HG03280 (cell line): Measurements from ENCODE around the gene RBM4.
"Not testable (repeated sequence)": the region's sequence is repeated elsewhere in the genome, so short reads cannot be mapped to it uniquely, and the experiment has no call there.

Experiments used
- ATAC-seq: cut with Tn5 transposase; IDR thresholded peaks from one replicate; pipeline ENCODE4 v1.9.1; 2021; ENCODE audit warnings: mild to moderate bottlenecking, moderate library complexity; ENCODE audit not compliant: unreplicated experiment

RBM4 gene

DNA sequence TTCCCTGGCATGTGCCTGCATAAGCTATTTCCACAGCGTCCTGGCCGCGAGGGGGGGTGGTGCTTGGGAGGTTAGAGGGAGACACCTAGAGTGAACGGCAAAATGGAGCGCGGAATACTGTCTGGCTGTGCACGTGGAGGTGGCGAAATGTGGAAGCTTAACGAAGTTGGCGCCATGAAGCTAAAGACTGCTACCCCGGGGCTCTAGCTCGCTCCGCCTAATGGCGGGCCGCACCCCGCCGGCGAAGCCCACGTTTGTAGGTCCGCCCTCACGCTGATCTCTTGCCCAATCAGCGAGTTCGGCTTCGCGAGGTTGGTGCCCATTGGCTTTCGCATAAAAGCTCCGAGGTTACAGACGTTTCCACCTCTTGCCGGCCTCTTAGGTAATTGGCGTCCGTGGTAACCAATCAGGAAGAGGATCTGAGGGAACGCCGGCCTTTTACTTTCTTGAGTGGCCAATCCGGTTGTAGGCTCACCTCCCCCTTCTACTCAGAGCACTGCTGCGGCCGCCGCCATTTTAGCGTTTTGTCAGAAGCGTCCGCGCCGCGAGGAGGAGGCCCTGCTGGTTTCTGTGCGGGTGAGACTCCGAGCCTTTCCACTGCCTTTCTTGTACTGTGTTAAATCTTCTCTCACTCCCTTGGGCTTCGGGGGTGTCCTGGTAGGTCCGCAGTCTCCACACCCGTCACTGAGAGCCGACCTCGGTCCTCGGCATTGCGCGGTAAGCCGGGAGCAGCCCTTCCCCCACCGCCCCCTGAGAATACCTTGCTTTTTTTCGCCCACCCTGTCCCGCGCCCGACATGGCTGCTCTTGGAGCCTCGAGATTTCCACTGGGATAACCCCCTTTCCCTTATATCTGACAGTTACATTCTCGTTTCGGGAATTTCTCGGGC lies at the start of gene RBM4:
Gene RBM4, plus strand, starts transcription at position 527 of the 889 bp plus-strand sequence. CDS start 1,009 bp downstream, outside the sequence.
- peak; percentile 94 for ATAC-seq

- not testable (repeated sequence) for ATAC-seq
Measured at GRCh38 chr11:66589315-66589714, 49.2 kb upstream of the RBM4 start.

- ATAC-seq = no peak
Measured at GRCh38 chr11:66589996-66590675, 48.4 kb upstream of the RBM4 start.

DNA sequence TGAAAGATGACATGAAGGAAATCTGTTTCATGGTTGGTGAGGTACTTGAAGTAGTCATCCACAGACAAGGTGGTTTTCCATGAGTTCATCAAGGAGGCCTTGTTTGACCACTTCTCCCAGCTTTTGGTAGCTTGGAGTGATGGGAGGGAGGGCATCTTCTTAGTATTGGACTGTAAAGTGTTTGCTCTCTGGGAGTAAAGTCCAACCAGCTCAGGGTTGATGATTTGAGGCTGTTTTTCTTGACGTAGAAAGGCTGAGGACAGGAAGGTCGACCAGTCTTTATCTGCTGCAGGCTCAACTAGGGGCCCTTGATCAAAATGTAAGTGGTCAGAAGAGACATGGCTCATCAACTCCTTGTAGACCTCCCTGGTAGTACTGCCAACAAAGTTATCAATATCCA lies 47.3 kb upstream of the RBM4 start:
- ATAC-seq = no peak

DNA sequence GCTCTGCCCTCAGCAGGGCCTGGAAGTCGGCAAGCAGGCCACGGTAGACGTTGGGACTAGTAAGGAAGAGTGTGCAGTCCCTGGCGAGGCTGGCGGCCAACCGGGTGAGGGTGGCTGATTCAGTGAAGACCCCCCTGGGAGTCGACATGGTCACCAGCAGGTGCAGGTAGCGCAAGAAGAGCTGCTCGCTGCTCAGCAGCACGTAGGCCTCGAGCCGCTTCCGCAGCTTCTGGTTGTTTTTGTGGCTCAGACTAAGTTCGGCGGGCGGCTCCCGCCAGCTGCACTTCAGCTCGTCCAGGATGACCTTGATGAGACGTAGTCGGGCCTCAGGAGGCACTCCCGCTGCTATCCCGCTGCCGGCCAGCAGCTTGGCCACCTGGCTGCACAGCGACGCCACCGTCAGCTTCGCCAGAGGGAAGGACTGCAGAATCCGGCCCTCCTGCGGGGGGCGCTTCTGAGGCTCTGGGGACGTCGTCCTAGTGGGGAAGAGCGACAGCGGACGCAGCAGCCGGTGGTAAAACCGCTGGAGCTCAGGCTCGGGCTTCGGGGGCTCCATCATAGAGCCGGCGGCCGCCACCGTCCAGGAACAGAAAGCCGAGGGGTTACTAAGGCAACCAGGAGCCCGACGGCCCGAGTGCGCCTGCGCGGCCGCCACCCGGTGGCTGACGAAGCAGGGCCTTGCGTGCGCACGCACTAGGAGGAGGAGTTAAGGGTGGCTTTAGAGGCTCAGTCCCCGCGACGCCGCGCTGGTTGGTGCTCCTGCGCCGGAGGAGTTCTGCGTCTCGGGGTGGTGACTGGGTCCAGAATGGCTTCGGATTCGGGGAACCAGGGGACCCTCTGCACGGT lies 45.8 kb upstream of the RBM4 start, which contains the start of the genes CCDC87 and CCS:
Gene CCDC87, minus strand, starts transcription at position 607 of the 846 bp plus-strand sequence. Its CDS starts 48 bp downstream, at position 559.
Gene CCS, plus strand, starts transcription at position 729 of the 846 bp plus-strand sequence. Its CDS starts 77 bp downstream, at position 806.
- peak; percentile 90 for ATAC-seq

- peak; percentile 24 for ATAC-seq
Measured at GRCh38 chr11:66593303-66593635, 45.2 kb upstream of the RBM4 start.

DNA sequence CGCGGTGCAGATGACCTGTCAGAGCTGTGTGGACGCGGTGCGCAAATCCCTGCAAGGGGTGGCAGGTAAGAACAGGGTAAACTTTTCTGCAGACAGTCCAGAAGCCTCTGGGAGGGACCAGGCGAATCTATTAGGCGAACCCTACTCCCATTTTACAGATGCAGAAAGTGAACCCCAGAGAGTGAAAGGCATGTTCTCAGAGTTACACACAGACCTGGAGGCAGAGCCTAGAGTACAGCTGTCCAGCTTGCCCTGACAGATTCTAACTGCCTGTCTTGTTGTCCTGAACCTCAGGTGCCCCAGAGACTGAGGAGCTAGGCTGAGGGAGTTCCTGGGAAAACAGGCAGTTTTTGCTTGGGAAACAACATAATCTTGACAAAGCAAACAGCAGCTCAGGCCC lies 44.9 kb upstream of the RBM4 start:
- ATAC-seq = no peak

DNA sequence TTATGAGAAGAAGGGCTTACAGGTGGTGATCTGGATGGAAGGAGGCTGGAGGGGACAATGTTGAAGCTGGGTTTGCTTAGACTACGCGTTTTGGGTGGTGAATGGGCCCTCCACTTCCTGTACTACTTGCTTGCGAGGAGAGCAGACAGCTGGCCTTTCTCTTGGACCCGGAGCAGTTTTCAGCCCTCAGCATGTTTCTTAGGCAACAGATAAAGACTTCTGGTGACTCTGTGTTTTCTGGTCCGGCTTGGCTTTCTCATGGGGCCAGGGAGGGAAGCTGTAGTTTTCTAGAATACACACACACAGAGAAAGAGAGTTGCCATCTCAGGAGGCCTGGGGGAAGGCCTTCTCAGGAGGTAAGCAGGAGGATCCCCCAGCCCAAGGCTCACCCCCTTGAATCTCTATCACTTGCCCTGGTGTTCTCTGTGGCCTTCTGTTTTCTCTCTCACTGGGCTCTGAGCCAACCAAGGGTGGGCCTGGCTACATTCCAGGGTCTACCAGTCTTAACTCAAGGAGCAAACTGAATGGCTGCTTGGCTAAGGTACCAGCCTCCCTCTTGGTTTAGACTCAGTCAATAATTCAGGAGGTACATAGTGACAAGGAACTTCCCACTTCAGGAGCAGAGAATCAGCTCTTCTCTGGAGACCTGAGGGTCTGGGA lies 43.1 kb upstream of the RBM4 start:
- ATAC-seq = no peak

DNA sequence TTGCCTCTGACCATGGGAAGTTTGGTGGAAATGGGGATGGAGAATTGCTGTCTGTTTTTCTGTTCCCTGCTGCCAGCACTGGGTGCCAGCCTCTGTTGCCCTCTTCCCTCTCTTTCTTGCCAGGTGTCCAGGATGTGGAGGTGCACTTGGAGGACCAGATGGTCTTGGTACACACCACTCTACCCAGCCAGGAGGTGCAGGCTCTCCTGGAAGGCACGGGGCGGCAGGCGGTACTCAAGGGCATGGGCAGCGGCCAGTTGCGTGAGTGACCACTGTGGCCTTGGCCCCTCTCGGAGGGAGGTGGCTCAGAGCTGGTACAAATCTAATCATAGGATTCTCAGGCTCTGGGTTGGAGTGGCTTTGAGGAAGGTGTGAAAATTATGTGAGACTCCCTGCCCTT lies 39.5 kb upstream of the RBM4 start:
- ATAC-seq = no peak

- ATAC-seq = no peak
Measured at GRCh38 chr11:66600219-66600618, 38.3 kb upstream of the RBM4 start.

DNA sequence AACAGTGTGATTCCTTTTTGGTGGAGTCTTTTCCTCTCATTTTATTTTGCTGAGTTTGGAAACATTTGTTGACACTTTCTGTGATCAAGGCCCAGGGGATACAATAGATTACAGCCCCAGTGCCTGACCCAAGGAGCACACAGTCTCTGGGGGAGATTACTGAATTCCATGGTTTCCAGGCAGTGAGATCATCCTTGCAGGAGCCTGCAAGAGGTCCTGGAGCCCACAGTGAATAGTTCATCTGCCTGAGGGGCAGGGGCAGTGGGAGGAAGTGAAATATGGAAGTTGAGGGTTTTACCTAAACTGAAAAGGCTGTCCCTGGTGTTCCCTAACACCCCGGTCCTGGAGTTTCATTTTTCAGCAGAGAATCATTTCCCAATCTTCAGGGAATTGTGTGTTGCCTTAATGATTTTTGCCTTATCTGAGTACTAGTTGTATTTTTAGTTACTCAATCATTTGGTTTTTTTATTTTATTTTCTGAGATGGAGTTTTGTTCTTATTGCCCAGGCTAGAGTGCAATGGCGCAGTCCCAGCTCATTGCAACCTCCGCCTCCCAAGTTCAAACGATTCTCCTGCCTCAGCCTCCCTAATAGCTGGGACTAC lies 37.8 kb upstream of the RBM4 start:
- ATAC-seq = no peak

GRCh38 chr11:66603072-66603471 lies 35.4 kb upstream of the RBM4 start:
- no peak for ATAC-seq

DNA sequence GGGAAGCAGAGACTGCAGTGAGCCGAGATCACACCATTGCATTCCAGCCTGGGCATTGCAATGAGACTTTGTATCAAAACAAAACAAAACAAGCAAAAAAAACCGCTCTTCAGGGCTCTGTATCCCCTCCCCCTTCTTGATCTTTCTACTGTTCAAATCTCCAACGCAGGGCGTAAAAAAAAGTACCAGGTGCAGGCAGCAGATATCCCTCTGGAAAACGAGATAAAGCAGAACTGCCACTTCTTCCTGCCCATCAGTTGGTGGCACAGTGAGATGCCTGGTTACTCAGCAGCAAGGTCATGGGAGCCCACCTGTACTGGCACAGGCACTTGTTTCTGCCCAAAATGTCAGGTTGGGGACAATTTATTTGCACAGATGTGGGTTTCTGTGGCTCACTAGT lies 34.3 kb upstream of the RBM4 start:
- no peak for ATAC-seq

DNA sequence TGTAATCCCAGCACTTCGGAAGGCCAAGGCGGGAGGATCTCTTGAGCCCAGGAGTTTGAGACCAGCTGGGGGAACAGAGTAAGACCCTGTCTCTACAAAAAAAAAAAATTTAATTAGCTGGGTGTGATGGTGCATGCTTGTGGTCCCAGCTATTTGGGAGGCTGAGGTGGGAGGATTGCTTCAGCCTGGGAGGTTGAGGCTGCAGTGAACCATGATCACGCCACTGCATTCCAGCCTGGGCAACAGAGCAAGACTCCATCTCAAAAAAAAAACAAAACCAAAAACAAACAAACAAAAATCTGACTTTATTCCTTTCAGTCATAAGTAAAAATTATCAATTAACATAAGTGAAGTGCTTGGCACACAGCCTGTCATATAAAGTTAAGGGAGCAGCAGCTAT lies 31.9 kb upstream of the RBM4 start:
- ATAC-seq = not testable (repeated sequence)

DNA sequence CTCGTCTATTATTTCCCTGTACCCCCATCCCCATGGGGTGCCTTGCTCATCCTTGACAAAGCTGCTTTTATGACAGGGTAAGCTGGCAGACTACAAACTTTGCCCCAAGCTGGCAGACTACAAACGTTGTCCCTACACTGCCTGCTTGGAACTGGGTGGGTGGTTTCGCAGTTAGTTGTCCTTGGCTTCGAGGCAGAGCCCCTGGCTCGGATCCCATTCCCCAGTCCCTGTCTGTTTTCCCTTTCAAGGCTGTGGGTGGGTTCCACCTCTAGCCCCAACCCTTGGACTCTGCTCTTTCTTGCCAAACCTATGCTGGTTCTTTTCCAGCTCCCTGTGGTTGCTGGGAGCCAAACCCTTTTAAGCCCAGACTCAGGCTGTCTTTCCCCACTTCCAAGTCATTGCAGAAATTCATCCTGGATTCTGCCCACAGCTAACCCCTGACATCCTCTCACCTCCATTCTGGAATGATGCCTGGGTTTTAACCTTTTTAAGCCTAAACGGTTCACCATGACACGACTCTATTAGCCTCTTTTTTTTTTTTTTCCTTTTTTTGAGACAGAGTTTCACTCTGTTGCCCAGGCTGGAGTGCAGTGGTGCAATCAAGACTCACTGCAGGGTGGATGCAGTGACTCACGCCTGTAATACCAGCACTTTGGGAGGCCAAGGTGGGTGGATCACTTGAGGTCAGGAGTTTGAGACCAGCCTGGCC lies 31.2 kb upstream of the RBM4 start:
- ATAC-seq = no peak

DNA sequence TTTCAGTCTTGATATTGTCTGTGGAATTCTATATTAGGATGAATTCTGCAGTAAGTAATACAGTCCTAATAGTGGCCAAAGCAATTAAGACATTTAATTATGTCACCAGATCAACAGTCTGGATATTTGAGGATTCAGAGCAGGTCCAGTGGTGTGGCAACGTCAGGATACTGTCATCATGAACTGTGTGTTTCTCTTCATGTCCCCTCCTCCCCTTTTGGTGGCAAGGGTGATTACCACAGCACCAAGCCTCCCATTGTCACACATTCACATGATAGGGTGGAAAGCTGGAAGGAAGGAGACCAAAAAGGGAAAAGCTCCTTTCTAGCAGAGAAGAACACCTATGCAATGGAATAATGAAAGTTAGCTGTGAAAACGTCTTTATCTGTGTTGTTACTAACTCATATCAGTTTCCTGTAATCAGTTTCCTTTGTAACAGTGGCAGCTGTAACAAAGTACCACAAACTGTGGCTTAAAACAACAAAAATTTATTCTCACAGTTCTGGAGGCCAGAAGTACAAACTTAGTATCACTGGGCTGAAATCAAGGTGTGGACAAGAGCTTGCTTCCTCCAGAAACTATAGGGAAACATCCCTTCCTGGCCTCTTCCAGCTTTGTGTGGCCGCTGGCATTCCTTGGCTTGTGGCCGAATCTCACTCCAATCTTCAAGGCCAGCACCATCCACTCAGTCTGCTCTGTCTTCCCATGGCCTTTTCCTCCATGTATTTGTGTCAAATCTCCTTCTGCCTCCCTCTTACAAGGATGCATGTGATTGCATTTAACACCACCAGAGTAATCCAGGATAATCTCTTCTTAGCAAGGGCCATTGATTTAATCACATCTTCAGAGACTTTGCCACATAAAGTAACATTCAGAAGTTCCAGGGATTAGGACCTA lies 28.5 kb upstream of the RBM4 start:
- ATAC-seq = no peak

GRCh38 chr11:66612458-66612857 lies 26.0 kb upstream of the RBM4 start:
- no peak for ATAC-seq

DNA sequence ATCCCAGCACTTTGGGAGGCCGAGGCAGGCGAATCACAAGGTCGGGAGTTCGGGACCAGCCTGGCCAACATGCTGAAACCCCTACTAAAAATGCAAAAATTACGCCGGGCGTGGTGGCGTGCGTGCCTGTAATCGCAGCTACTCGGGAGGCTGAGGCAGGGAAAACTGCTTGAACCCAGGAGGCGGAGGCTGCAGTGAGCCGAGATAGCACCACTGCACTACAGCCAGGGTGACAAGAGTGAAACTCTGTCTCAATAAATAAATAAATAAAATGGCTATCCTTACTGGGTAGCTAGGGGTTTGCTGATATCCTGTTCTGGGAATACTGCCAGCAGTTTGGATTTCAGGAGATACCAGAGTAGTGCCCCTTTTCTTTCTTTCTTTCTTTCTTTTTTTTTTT lies 24.4 kb upstream of the RBM4 start:
- ATAC-seq = no peak
